DLD1 (cell line): ENCODE data around the gene RABAC1.

Experiments
- in situ Hi-C: cut with HindIII; loops from 2 replicates; pipeline ENCODE4 v1.10.0; 2017; ENCODE audit warnings: low sequenced_read_pairs

The RABAC1 gene

DNA sequence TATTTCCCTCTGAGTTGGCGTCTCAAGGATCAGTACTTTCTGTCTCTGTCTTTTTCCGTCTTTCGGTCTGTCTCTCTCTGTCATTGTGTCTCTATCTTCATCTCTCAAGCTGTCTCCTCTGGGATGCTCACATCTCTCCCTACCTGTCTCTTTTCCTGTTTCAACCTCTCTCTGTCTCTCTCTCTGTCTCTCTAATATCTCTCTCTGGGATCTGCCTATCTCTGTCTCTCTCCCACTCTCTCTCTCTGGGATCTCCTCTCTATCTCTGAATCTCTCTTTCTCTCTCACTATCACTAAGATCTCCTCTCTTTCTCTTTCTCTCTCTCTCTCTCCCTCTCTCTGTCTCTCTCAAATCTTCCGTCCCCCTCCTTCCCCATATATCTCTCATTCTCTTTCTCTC lies 30.9 kb upstream of the RABAC1 start:
- in situ Hi-C loops: no loop called here

DNA sequence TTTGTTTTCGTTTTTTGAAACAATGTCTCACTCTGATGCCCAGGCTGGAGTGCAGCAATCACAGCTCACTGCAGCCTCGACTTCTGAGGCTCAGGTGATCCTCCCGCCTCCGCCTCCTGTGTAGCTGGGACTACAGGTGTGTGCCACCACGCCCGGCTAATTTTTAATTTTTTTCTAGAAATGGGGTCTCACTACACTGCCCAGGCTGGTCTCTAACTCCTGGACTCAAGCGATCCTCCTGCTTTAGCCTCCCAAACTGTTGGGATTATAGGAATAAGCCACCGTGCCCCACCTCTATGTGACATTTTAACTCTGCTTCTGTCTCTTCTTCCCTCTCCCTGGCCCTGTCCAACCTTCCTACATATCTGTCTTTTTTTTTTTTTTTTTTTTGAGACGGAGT lies 29.8 kb upstream of the RABAC1 start:
- in situ Hi-C loops: no loop called here

DNA sequence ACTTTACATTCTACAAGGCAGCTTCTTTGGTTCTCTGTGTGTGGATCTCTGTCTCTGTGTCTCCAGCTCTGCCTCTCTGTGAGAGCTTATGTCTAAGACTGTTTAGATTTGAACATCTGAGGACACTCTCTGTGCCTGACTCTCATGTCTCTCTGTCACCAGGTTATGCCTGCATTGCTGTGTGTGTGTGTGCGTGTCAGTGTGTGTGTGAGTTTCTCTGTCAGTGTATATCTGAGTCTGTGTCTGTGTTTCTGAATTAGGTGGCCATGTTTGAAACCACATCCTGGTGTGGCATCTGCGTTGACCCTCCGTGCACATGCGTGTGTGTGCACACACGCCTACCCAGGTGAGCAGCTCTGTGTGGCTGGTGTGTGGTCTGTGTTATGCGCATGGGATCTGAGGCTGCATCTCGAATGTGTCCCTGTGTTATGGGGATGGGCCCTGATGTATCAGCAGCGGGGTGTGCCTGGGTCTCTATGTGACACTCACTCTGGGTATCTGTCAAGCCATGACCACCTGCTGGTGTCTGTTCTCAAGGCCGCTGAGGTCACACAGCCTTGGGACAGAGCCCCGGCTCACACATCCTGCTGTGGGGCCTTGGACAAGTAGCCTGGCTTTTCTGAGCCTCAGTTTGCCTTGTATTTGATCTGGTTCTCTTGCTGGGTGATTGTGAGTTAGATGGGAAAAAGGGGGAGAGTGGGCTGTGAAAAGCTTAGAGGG lies 28.2 kb upstream of the RABAC1 start:
- in situ Hi-C loops: no loop called here

DNA sequence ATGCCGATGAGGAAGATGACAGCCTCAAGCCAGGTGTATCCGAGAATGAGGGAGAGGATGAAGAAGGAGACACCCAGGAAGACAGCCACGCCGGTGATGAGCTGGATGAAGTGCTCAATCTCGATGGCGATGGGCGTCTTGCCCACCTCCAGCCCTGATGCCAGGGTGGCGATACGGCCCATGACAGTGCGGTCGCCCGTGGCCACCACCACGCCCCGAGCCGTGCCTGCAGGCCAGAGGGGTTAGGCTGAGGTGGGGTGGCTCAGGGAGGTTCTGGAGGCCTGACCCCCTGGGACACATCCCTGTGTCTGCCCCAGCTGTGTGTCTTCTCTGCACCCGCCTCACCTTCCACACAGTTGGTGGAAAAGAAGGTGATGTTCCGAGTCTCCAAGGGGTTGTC lies 25.8 kb upstream of the RABAC1 start:
- in situ Hi-C loops: no loop called here

DNA sequence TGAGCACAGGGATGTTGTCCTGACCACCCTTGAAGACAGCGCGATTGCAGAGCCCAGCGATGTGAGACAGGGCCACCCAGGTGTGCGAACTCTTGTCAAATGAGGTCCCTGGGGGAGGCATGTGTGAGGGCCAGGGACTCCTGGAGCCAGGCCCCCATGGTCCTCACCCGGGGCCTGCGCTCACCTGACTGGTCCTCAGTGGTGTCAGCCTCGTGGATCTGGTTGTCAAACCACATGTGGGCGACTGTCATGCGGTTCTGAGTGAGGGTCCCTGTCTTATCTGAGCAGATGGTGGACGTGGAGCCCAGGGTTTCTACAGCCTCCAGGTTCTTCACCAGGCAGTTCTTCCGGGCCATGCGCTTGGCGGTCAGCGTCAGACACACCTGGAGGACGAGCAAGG lies 22.6 kb upstream of the RABAC1 start:
- in situ Hi-C loops: no loop called here

DNA sequence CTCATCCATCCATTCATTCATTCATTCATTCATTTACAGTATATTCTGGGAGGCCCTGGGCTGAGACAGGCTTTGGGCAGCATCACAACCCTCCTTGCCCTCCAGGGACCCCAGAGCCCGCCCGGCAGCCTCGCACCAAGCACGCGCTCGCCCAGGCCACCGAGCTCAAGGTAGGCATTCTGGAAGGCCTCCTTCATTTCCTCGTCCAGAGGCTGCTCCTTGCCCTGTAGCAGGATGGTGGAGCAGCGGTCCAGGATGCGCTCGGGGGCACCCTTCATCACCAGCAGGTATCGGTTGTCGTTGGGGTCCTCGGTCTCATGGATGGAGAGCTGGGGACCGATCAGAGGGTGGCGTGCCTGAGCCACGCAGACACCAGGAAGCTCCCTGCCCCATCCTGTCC lies 19.3 kb upstream of the RABAC1 start:
- in situ Hi-C loops: no loop called here

DNA sequence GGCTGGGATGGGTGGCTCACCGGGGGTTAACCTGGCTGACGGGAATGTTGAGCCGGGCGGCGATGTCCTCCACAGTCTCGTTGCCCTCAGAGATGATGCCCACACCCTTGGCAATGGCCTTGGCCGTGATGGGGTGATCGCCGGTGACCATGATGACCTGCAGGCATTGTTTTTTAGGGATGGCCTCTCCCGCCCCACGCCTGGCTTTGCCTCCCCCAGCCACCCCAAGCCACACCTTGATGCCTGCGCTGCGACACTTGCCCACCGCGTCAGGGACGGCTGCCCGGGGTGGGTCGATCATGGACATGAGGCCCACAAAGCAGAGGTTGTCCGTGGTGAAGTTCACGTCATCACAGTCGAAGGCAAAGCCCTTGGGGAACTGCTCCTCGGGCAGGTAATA lies 18.8 kb upstream of the RABAC1 start:
- in situ Hi-C loops: no loop called here

DNA sequence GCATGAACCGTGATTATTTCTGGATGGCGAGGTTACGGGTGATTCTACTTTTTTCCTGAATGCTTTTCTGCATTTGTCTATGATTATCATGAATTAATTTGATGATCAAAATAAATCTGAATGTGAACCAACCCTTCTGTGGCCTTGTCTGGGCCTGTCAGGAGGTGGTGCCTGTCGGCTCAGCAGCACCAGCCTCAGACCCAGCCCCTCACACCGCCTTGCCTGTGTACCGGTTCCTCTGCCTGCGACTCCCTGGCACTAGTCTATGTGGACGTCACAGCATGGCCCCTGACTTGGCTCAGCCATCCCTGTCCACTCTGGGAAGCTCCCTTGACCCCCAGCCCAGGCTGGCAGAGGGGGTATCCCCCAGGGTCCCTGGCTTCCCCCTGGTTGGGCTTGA lies 15.5 kb upstream of the RABAC1 start:
- in situ Hi-C loops: no loop called here

DNA sequence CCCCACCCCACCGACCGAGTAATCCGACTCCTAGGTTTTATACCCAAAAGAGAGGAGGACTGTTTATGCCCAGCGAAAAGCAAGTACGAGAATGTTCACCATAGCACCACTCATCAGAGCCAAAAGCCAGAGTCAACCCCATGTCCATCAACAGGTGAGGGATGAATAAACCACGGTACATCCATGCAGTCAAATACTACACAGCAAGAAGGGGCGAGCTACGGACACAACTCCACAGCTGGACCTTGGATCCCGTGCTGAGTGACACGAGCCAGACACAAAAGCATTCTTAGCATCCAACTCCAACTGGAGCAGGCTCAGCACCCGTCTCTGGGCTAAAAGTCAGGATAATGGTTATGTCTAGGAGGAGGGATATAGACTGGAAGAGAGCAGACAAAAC lies 12.2 kb upstream of the RABAC1 start:
- in situ Hi-C loops: no loop called here

DNA sequence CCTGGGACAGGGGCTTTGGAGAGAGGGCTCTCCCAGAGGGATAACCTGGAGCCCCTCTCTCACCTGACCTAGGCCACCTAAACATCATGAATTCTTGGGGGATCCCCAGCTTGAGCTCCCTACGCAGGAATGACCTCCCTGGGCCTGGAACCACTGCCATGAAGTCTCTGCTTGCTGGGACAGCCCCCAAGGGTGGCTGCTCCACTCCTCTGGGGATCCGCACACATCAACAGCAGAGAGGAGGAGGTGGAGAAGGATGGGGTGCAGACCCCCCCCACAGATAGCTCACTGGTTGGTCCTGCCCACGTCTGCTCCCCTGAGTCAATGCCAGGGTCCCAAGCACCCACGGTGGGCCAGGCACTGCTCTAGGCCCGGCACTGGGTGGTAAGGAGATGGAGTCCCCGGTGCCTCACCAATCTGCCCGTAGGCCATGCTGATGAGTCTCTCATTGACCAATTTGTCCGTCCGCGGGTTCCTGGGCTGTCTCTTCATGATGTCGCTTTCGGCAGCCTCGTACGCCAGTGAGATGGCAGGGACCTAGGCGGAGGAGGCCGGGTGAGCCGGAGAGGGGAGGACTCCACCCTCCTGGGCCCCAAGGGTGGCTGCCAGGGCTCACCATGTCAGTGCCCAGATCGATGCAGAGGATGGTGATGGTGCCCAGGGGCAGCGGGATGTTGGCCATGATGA lies 10.8 kb upstream of the RABAC1 start:
- in situ Hi-C loops: no loop called here

DNA sequence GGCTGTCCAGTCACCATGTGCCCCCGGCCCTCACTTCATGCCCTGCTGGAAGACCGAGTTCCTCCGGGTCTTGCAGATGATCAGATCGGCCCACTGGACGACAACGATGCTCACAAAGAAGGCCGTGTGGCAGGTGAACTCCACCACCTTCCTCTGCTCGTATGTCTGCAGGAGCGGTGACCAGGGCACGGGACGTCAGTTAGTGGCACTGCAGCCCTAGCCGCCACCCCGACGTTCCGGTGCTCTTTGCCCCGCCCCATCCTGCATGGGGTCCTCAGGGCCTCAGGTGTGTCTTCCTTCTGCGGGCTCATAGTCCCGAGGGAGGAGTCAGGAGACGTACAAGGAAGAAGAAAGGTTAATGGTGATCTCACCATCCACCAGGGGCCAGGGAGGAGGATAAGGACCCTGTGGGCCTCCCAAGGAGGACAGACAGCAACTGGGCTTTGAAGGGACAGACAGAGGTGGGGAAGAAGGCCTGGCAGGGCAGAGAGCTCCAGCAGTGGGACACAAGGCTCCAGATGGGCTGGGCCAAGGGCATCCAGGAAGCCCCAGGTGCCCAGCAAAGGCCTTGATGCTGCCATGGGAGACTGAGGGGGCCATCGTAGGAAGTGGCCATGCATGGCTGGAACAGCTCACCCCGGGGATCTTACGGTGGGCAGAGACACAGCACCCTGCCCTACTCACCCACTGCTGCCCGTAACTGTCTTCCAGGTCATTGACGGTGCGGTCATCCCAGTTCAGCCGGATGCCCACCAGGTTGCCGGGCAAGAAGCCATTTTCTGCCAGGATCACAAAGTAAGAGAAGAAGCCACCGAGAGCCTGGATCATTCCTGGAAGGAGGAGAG lies 9.9 kb upstream of the RABAC1 start:
- in situ Hi-C loops: no loop called here

DNA sequence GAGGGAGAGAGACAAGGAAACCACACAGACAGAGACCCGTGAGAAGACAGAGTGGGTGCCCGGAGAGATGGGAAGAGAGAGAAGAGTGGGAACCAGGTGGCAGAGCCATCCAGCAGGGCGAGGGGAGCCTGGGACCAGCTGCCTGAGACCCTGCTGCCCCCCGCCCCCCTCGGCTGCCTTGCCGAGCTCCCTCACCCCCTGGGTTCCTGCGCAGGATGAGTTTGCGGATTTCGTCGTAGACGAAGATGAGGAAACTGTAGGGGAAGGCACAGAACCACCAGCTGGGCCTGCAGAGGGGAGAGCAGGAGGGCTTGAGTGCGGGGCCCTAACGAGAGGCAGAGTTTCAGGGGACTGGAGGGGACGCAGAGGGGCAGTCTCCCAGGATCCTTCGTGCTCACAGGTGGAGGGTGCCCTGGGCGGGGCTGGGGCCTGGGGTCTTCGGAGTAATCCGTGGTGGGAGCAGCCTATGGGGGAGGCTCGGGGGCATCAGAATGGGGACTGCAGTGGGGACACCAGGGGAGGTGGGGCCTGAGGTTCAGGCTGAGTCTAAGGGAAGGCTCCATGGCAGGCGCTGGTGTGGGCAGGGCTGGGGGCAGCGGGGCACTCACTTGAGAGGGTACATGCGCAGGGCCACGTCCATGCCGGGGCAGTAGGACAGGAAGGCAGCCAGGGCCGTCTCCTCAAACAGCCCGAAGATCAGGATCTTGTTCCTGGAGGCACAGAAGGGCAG lies 8.1 kb upstream of the RABAC1 start:
- in situ Hi-C loops: no loop called here

DNA sequence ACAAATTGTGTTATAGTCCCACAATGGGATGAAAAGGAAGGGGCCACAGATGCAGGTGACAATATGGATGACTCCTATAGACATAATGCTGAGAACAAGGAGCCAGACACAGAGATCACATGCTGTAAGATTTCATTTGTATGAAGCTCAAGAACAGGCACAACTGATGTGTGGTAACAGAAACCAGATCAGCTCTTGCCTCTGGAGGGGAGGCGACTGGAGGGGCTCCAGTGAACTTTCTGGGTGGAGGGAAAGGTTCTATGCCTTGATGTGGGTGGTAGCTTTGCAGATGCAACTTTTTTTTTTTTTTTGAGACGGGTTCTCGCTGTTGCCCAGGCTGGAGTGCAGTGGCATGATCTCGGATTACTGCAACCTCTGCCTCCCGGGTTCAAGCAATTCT lies 6.0 kb upstream of the RABAC1 start:
- in situ Hi-C loops: no loop called here

DNA sequence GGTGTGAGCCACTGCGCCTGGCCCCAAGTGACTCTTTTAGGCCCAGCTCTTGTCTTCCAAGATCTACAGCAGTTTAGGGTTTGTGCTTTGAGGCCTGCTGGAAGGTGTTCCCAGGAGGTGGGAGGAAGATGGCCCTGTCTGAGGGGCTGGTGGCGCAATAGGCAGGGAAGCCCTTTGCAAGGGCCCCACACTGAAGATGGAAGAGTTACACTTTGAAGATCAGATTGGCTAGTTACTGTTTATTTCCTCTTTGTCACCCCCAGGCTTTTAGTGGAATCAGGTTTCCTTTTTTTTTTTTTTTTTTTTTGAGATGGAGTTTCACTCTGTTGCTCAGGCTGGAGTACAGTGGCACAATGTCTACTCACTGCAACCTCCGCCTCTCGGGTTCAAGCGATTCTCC lies 1.9 kb upstream of the RABAC1 start:
- in situ Hi-C loops: no loop called here

DNA sequence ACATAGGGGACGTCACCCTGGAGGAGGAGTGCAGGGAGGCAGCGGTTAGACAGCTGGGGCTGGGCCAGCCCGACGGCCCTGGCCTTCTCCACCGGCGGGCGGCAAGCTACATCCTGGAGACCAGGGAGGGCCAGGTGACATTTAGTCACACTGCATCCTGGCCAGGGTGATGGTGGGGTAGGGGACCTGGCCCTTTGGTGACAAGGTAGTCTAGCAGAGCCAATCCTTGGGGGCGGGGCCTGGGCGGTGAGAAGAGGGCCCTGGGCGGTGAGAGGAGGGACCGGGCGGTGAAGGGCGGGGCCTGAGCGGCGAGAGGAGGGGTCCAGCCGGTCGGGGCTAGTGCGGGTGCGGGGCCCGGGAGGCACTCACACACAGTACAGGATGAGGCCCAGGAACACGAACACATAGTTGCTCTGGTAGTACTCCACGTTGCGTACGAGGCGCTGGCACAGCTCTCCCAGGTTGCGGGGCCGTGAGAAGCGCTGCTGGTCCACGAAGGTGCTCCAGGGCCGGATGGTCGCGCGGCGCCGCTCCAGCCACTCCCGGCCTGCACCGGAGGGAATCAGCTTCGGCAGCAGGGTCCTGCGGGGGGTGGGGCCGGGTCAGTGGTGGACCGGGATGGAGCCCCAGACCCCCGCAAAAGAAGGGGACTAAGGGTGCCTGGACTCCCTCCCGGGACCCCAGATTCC lies 610 bp downstream of the RABAC1 start:
- in situ Hi-C loops: loop anchor here (10.0 kb wide), 1 partner anchor 104 kb away; no protein-coding TSS in a partner anchor

DNA sequence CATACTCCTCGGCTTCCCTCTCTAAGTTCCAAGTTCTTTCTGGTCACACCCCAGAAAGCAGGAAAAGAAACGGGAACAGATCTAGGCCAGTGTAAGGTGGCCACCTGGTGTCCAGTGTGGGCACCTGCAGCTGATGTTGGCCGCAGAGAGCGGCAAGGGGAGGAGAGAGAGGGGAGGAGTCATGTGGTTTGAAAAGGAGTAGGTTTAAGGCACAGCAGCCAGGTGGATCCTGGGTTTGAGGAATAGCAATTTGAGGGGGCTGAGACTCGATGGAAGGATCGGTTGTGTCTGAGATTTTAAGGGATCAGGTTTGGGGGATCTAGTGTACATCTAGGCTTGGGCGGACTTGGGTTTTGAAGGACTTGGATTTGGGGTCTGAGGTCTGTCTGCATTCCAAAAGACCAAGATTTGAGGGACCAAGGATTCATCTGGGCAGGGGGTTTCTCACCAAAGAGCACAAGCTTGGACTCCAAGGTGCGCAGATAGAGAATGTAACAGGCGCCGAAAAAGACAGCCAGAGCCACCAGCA lies 1.2 kb downstream of the RABAC1 start:
- in situ Hi-C loops: loop anchor here (10.0 kb wide), 1 partner anchor 103 kb away; no protein-coding TSS in a partner anchor

DNA sequence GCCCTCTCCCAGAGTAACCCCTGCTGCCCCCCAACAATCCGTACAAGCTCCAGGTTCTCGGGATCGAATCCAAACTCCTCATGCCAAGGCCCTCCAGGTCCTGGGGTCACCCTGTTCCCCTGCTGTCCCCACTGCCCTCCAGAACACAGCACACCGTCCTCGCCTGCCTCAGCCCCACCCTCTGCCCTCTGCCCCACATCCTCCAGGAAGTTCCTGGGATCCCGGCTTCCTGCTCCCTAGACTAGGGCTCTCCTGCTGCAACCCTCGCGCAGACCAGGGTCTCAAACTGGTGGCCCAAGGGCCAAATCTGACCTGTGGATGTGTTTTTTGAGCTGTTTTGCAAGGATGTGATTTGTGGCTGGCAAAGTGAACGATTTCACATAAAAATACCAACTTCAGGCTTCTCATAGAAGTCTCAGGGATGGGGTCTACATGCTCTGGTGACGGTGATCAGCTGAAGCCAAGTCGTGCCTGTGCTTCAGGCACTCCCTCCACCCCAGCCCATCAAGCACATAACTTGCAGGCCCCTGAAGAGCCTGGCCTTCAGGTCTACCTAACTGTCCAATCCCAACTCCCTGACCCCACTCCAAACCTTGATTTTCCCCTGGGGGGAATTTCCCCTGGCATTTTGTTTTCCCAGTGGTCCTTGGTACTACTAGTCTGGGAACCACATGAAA lies 1.8 kb downstream of the RABAC1 start:
- in situ Hi-C loops: loop anchor here (10.0 kb wide), 1 partner anchor 102 kb away; no protein-coding TSS in a partner anchor

DNA sequence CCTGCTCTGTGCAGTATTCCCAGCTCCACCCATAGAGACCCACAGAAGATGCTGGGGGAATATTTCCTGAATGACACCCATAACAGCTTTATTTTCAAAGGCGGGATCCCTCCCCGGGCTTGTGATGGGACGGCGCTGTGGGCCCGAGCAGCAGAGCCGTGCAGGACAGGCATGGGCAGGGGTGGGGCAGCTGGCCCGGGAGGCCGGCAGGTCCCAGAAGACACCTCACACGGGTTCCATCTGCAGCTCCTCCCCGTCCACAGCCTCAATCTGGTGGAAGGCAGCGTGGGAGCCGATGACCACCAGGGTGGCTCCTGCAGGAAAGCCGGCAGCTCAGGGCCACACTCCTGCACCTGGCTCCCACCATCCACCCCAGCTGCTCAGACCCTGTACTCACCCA lies 2.5 kb downstream of the RABAC1 start:
- in situ Hi-C loops: loop anchor here (10.0 kb wide), 1 partner anchor 102 kb away; no protein-coding TSS in a partner anchor

DNA sequence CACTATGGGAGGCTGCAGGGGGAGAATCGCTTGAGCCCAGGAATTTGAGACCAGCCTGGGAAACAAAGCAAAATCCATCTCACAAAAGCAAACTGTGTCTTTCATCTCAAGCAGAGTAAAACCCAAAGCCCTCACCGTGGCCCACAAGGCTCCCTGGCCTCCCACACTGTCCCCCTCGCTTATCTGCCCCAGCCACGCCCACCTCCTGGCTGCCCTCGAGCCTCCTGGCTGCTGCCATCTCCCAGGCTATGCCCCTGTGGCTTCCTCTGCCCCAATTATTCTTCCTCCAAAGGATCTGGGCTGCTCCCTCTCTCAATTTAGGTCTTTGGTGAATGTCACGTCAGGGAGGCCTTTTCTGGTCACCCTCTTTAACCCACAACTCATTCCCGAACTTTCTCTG lies 3.6 kb downstream of the RABAC1 start:
- in situ Hi-C loops: loop anchor here (10.0 kb wide), 1 partner anchor 101 kb away; no protein-coding TSS in a partner anchor
